Common myeloid progenitor, CD34-positive (primary cell): Measurements from ENCODE around the gene FMO1. TPM values are rescaled to one million over a fixed set of nuclear protein-coding genes. Genes with fewer than 3 reads are reported as not detected.
A peak's percentile ranks its signal among the peaks of the same experiment; 100 is the strongest.

ENCODE experiments used
- CTCF ChIA-PET: fragments of 350-600 bp; sonication (Branson Sonifier 250); formaldehyde crosslinking; loops from one replicate; lab custom pipeline; 2021; ENCODE audit warnings: antibody characterized with exemption; lab: Charles Lee
- POLR2A ChIA-PET: fragments of 350-600 bp; sonication (Branson Sonifier 250); formaldehyde crosslinking; loops from one replicate; lab custom pipeline; 2021; ENCODE audit warnings: antibody characterized with exemption; lab: Charles Lee
- DNase-seq, 3 donors: peaks; one replicate each; pipeline versions ENCODE4 v3.0.0 to v3.0.0-alpha.2; 2013
- H3K27ac ChIP-seq, 2 experiments: 1 replicate in 1 of 2; 2 replicates in 1 of 2; pipeline ENCODE4 v1.7.0; 2013; ENCODE audit warnings: inconsistent platforms in 2 of 2, low read length in 2 of 2, mild to moderate bottlenecking in 2 of 2, low read depth in 1 of 2, moderate library complexity in 1 of 2; ENCODE audit not compliant: severe bottlenecking in 2 of 2, insufficient read depth in 1 of 2, poor library complexity in 1 of 2
- H3K27me3 ChIP-seq, 5 experiments: replicated peaks in 2 of 5; 1 replicate in 3 of 5; 2 replicates in 2 of 5; pipeline versions ENCODE4 v1.6.1 to v1.7.0; 2013; ENCODE audit warnings: low read length in 4 of 5, mild to moderate bottlenecking in 2 of 5, moderate library complexity in 2 of 5, inconsistent platforms in 1 of 5; ENCODE audit not compliant: insufficient read depth in 5 of 5, control insufficient read depth in 4 of 5
- H3K36me3 ChIP-seq, 4 experiments: 1 replicate in 2 of 4; 2 replicates in 2 of 4; pipeline versions ENCODE4 v1.6.1 to v1.7.0; 2013; ENCODE audit warnings: low read length in 3 of 4, control low read depth in 1 of 4, mild to moderate bottlenecking in 1 of 4; ENCODE audit not compliant: control insufficient read depth in 4 of 4, insufficient read depth in 4 of 4
- H3K4me1 ChIP-seq, 4 experiments: 1 replicate in 3 of 4; 2 replicates in 1 of 4; pipeline versions ENCODE4 v1.6.1 to v1.7.1; 2013; ENCODE audit warnings: low read length in 3 of 4, mild to moderate bottlenecking in 3 of 4, control low read depth in 1 of 4, inconsistent platforms in 1 of 4, moderate library complexity in 1 of 4; ENCODE audit not compliant: control insufficient read depth in 4 of 4, insufficient read depth in 4 of 4; ENCODE audit errors: control extremely low read depth in 1 of 4
- H3K4me3 ChIP-seq, 7 experiments: 1 replicate in 4 of 7; 2 replicates in 3 of 7; pipeline versions ENCODE4 v1.5.1 to v1.7.0; 2013; ENCODE audit warnings: mild to moderate bottlenecking in 7 of 7, low read length in 6 of 7, moderate library complexity in 6 of 7, inconsistent platforms in 2 of 7, low read depth in 2 of 7, control low read depth in 1 of 7; ENCODE audit not compliant: insufficient read depth in 4 of 7, control insufficient read depth in 1 of 7; ENCODE audit errors: extremely low read depth in 1 of 7
- H3K9me3 ChIP-seq, 5 experiments: 1 replicate in 4 of 5; 2 replicates in 1 of 5; pipeline versions ENCODE4 v1.6.1 to v1.7.1; 2013; ENCODE audit warnings: low read length in 4 of 5, mild to moderate bottlenecking in 2 of 5, inconsistent platforms in 1 of 5, low read depth in 1 of 5, moderate library complexity in 1 of 5; ENCODE audit not compliant: control insufficient read depth in 4 of 5, insufficient read depth in 2 of 5; ENCODE audit errors: control extremely low read depth in 1 of 5
- WGBS: methylation state at CpG from one replicate; pipeline ENCODE4 v1.1.5; 2013; ENCODE audit not compliant: insufficient coverage; 5-methylcytosine and 5-hydroxymethylcytosine counted together
- polyA plus RNA-seq: library from polyadenylated mRNA; unstranded; fragments of 120-200 nt; gene quantifications from one replicate; pipeline ENCODE4 v1.2.1, GENCODE V29; 2013

FMO1 gene
- polyA plus RNA-seq: 0.29 TPM

- H3K27ac ChIP-seq: no peak within 1 kb of the TSS
- H3K4me1 ChIP-seq: peaks cover 0 to 11% (median 6%) of the 10 kb centered on the region in 4 experiments
- H3K36me3 ChIP-seq: no peaks in the 10 kb centered on the region
- 100% methylated on average over 3 of the region's 4 CpGs for WGBS
- peaks cover 3 to 24% (median 10%) of the 10 kb centered on the region in 5 experiments for H3K27me3 ChIP-seq
- CTCF ChIA-PET: interaction anchor here (1.6 to 5.4 kb wide), 2 partner anchors 15 to 65 kb away, joined by 5 to 38 read pairs; partner anchors contain the start of gene FMO4
- H3K4me3 ChIP-seq: no peak within 1 kb of the TSS
- POLR2A ChIA-PET: no interaction called here
- no peaks in the 10 kb centered on the region for H3K9me3 ChIP-seq
- no peak for DNase-seq
Measured at GRCh38 chr1:171248302-171248701, at the start of gene FMO1. FMO1 (plus strand) TSS chr1:171248494; CDS start chr1:171258088, 9,594 bp downstream.

- whole genome bisulfite sequencing: 93% methylated on average over 3 of the region's 5 CpGs
- no peaks in the 10 kb centered on the region for H3K36me3 ChIP-seq
Measured at GRCh38 chr1:171204296-171204695, 44.0 kb upstream of the FMO1 start.

GRCh38 chr1:171206204-171206977, 41.9 kb upstream of the FMO1 start:
- ChIA-PET POLR2A (no interaction called here), CTCF (interaction anchor here (1.0 kb wide), 1 partner anchor 40 kb away, joined by 3 read pairs; no protein-coding TSS in a partner anchor)
- Histone ChIP-seq H3K27me3 (peaks cover 0 to 10% (median 0%) of the 10 kb centered on the region in 5 experiments), H3K4me3 (no peak overlapping the region), H3K36me3 (no peaks in the 10 kb centered on the region), H3K9me3 (no peaks in the 10 kb centered on the region), H3K4me1 (no peaks in the 10 kb centered on the region), H3K27ac (no peak overlapping the region)
- WGBS: 80% methylated on average over 3 of the region's 3 CpGs
- no peak for DNase-seq

More at GRCh38 chr1:171204296-171204695, 44.0 kb upstream of the FMO1 start:
- CTCF ChIA-PET: no interaction called here
- no peaks in the 10 kb centered on the region for H3K9me3 ChIP-seq
- no peak overlapping the region for H3K27ac ChIP-seq
- H3K4me1 ChIP-seq: no peaks in the 10 kb centered on the region
- peaks cover 0 to 12% (median 1%) of the 10 kb centered on the region in 5 experiments for H3K27me3 ChIP-seq
- POLR2A ChIA-PET: no interaction called here
- DNase-seq: no peak
- no peak overlapping the region for H3K4me3 ChIP-seq

- 100% methylated on average over 1 of the region's 1 CpG for WGBS
- ChIA-PET CTCF (no interaction called here), POLR2A (no interaction called here)
- Histone ChIP-seq H3K27ac (no peak overlapping the region), H3K36me3 (no peaks in the 10 kb centered on the region), H3K27me3 (peaks cover 0 to 10% (median 0%) of the 10 kb centered on the region in 5 experiments), H3K9me3 (no peaks in the 10 kb centered on the region), H3K4me1 (no peaks in the 10 kb centered on the region), H3K4me3 (no peak overlapping the region)
- no peak for DNase-seq
Measured at GRCh38 chr1:171206978-171207355, 41.3 kb upstream of the FMO1 start.

- Histone ChIP-seq H3K9me3 (no peaks in the 10 kb centered on the region), H3K4me3 (no peak overlapping the region), H3K27me3 (peaks cover 0 to 10% (median 0%) of the 10 kb centered on the region in 5 experiments), H3K27ac (no peak overlapping the region), H3K36me3 (no peaks in the 10 kb centered on the region), H3K4me1 (no peaks in the 10 kb centered on the region)
- DNase-seq: no peak
- WGBS: 100% methylated on average over 1 of the region's 2 CpGs
- CTCF ChIA-PET: no interaction called here
- POLR2A ChIA-PET: no interaction called here
Measured at GRCh38 chr1:171207377-171207776, 40.9 kb upstream of the FMO1 start.

GRCh38 chr1:171210355-171210754, 37.9 kb upstream of the FMO1 start:
- peaks cover 0 to 7% (median 0%) of the 10 kb centered on the region in 5 experiments for H3K27me3 ChIP-seq
- ChIA-PET CTCF (no interaction called here), POLR2A (no interaction called here)
- H3K4me1 ChIP-seq: no peaks in the 10 kb centered on the region
- WGBS: no CpG with 5 or more reads among the region's 1 CpG
- no peaks in the 10 kb centered on the region for H3K36me3 ChIP-seq
- no peak for DNase-seq
- no peaks in the 10 kb centered on the region for H3K9me3 ChIP-seq
- H3K27ac ChIP-seq: no peak overlapping the region
- no peak overlapping the region for H3K4me3 ChIP-seq

- H3K27me3 ChIP-seq: no peaks in the 10 kb centered on the region
- H3K4me1 ChIP-seq: no peaks in the 10 kb centered on the region
- H3K36me3 ChIP-seq: no peaks in the 10 kb centered on the region
- H3K27ac ChIP-seq: no peak overlapping the region
- no peaks in the 10 kb centered on the region for H3K9me3 ChIP-seq
- WGBS: 100% methylated on average over 2 of the region's 3 CpGs
- CTCF ChIA-PET: no interaction called here
- POLR2A ChIA-PET: no interaction called here
- H3K4me3 ChIP-seq: no peak overlapping the region
- DNase-seq: peak; percentile 1 to 57 (median 44)
Measured at GRCh38 chr1:171212607-171213351, 35.5 kb upstream of the FMO1 start.
